Adipocyte (in vitro differentiated cells): Measurements from ENCODE around the gene GREM2.

Source experiments
- DNase-seq: peaks from one replicate; pipeline ENCODE4 v3.0.0-alpha.2; 2015; ENCODE audit warnings: low read depth
- H3K27me3 ChIP-seq: replicated peaks from 2 replicates; pipeline ENCODE4 v1.7.0; 2013; ENCODE audit warnings: mild to moderate bottlenecking, low read length, moderate library complexity; ENCODE audit not compliant: control insufficient read depth, insufficient read depth
- H3K36me3 ChIP-seq: 2 replicates; pipeline ENCODE4 v1.7.0; 2013; ENCODE audit warnings: low read length, mild to moderate bottlenecking, moderate library complexity; ENCODE audit not compliant: control insufficient read depth, insufficient read depth, severe bottlenecking
- H3K4me1 ChIP-seq: 2 replicates; pipeline ENCODE4 v1.7.0; 2013; ENCODE audit warnings: mild to moderate bottlenecking, low read length, moderate library complexity; ENCODE audit not compliant: control insufficient read depth, insufficient read depth
- H3K4me3 ChIP-seq: 2 replicates; pipeline ENCODE4 v1.7.0; 2013; ENCODE audit warnings: mild to moderate bottlenecking, low read length, moderate library complexity
- H3K9ac ChIP-seq: 2 replicates; pipeline ENCODE4 v1.7.0; 2013; ENCODE audit warnings: mild to moderate bottlenecking, low read length, moderate library complexity
- H3K9me3 ChIP-seq: 2 replicates; pipeline ENCODE4 v1.7.0; 2013; ENCODE audit warnings: mild to moderate bottlenecking, low read length, moderate library complexity; ENCODE audit not compliant: control insufficient read depth

Gene GREM2

DNA sequence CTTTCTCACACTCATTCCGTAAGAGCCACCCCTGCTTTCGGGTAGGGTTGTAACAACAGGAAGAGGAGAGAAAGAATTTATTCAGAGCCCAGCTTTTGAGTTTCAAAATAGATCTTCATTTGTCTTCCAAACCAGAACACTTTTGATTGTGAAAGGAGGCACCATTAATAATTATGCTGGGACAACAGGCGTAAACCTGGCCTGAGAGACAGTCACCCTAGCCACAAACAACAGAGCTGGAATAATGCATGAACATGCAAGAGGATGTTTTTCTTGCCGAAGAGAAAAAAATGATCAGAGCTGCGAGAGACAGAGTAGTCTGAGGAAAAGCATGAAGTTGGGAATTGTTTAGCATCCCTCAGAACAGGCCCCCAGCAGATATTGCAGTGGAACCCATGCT, 18.5 kb upstream of the GREM2 start:
- Histone ChIP-seq H3K9me3 (peaks cover 4% of the 10 kb centered on the region), H3K9ac (no peak overlapping the region), H3K27me3 (no peaks in the 10 kb centered on the region), H3K36me3 (no peaks in the 10 kb centered on the region), H3K4me1 (no peaks in the 10 kb centered on the region), H3K4me3 (no peak overlapping the region)
- no peak for DNase-seq

DNA sequence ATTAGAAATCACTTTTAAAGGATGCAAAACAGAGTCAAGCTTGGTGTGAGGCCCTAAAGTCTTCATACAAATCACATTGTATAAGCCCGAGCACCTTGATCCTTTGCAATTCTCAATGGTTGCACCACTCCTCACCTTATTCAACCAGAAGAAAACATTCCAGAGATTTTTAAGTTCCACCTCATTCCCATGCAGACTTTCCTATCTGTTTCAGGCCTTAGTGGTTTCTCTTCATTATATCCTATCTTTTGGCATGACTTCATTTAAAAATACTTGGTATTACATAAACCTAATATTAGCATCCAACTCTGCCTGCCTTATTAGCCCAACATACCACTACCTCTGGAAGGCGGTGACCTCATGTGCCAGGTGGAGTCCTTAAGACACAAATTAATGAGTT, 9.3 kb upstream of the GREM2 start:
- Histone ChIP-seq H3K9ac (no peak overlapping the region), H3K27me3 (no peaks in the 10 kb centered on the region), H3K36me3 (no peaks in the 10 kb centered on the region), H3K4me3 (no peak overlapping the region), H3K4me1 (no peaks in the 10 kb centered on the region), H3K9me3 (no peaks in the 10 kb centered on the region)
- DNase-seq, result no peak

DNA sequence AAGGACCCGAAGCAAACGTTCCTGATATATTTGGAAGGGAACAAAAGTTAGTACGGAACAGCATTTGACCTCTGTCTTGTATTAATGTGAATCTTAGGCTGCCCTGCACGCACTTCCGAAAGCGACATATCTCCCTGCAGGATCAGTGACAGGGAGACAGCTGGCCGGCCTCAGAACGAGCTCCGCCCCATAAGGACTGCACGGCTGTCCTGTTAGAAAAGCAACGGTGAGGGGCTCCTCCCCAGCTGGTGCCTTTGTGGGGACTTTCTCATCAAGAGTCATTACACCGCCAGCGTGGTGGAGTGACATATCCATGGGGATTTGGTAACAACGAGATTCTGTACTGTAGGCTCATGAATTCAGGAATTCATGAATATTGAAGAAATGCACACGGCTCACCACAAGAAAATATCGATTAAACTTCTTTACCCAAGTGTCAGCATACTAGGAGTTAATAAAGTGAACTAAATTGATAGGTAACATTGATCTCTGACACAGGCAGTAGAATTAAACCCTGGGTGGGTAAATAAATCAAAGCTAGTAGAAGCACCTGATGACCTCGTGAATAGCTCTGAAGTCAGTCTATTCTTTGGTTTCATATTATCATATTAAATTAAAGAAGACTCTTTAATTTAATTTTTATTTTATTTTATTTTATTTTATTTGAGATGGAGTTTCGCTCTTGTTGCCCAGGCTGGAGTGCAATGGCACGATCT, 8.1 kb upstream of the GREM2 start:
- no peak overlapping the region for H3K9ac ChIP-seq
- no peaks in the 10 kb centered on the region for H3K36me3 ChIP-seq
- no peaks in the 10 kb centered on the region for H3K27me3 ChIP-seq
- DNase-seq, result no peak
- no peaks in the 10 kb centered on the region for H3K9me3 ChIP-seq
- H3K4me1 ChIP-seq, result no peaks in the 10 kb centered on the region
- peak overlapping the region; percentile 25 for H3K4me3 ChIP-seq

DNA sequence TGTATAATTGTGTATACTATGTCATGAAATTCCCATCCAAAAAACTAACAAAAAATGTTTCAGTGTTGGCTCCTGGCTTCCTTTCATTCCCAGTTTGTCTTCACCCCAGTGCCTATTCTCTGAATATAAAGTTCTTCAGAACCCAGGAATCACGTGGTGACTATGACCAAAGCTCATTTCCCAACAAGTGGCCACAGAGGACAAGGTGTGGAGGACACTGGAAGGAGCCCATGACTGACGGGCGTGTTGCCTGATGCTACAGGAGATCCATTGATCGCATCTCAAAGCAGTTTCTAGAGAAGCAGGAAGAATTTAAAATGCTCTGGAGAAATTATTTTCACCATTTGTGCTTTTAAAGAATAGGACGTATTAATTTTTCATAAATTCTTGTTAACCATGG, 7.4 kb upstream of the GREM2 start:
- Histone ChIP-seq H3K4me1 (no peaks in the 10 kb centered on the region), H3K4me3 (no peak overlapping the region), H3K9ac (no peak overlapping the region), H3K9me3 (no peaks in the 10 kb centered on the region), H3K36me3 (no peaks in the 10 kb centered on the region), H3K27me3 (no peaks in the 10 kb centered on the region)
- DNase-seq, result no peak

DNA sequence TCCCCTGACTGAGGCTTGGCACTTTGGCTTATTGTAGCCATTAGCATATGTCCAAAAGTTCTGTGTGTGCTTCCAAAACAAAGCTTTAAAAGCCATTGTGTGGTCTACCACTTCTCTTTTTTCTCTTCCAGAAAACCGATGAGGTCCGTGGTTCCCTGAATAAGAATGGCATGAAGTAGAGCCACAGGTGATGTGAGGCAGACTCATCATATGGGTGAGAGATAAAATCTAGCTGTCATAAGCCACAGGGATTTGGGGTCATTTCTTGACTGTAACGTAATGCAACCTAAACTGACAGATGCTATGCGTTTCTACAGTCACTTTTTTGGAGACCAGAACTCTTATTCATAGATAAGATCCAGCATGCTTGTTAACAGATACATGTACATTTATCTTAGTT, 7.0 kb upstream of the GREM2 start:
- H3K27me3 ChIP-seq, result no peaks in the 10 kb centered on the region
- no peak for DNase-seq
- H3K9ac ChIP-seq, result no peak overlapping the region
- H3K4me3 ChIP-seq, result no peak overlapping the region
- H3K9me3 ChIP-seq, result no peaks in the 10 kb centered on the region
- H3K36me3 ChIP-seq, result no peaks in the 10 kb centered on the region
- no peaks in the 10 kb centered on the region for H3K4me1 ChIP-seq

DNA sequence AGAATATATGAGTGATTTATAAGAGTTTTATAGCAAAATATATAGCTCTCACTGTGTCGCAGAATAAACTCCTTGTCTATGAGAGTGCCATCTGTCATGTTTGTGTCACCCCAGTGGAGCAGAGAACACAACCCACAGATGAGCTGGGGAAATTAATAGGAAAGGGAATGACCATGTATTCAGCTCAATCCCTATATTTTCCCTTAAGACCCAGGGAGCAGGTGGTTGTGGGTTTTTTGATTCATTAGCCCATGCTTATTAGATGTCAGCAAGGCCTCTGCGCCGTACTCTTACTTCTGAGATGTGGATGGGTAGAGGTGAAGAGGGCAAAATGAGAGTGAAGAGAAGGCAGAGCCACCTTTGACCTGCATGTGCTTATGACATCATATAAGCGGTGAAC, 4.1 kb upstream of the GREM2 start:
- DNase-seq, result no peak
- Histone ChIP-seq H3K4me1 (peaks cover 9% of the 10 kb centered on the region), H3K36me3 (no peaks in the 10 kb centered on the region), H3K9me3 (no peaks in the 10 kb centered on the region), H3K9ac (no peak overlapping the region), H3K4me3 (no peak overlapping the region), H3K27me3 (no peaks in the 10 kb centered on the region)

DNA sequence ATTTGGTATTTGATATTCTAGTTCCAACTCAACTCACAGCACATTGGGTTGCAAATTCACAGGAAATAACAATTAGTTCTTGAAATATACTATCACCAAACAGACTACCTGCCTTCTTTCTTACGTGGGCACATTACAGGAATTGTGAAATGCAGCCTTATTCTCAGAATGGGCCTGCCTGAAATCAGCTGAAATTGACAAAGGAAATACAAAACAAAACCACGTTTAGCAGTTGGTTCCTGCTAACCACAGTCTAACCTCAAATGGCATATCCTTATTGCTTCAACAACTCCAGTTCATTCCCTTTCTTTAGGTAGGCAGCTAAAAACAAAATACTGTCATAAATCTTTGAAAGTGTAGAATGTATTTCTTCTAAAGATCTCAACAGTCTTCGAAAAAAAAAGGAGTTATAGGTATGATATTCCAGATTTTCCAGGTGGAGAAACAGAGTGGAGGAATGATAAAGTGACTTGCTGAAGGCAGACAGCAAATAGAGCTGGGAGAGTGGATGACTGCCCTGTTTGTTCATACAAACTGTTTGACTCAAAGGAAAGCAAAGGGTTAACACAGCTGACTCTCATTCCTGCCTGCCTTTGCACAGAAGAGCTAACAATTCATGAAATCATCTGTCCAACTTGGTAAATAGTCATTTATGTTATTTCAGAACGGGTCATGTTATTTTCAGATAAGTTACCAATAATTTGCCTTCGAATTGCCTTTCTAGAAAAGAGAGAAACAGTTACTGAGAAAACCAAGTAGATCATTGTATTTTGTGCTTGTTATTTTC, 1.6 kb upstream of the GREM2 start:
- Histone ChIP-seq H3K4me3 (no peak overlapping the region), H3K4me1 (peaks cover 17% of the 10 kb centered on the region), H3K36me3 (no peaks in the 10 kb centered on the region), H3K27me3 (no peaks in the 10 kb centered on the region), H3K9ac (no peak overlapping the region), H3K9me3 (no peaks in the 10 kb centered on the region)
- DNase-seq, result no peak

DNA sequence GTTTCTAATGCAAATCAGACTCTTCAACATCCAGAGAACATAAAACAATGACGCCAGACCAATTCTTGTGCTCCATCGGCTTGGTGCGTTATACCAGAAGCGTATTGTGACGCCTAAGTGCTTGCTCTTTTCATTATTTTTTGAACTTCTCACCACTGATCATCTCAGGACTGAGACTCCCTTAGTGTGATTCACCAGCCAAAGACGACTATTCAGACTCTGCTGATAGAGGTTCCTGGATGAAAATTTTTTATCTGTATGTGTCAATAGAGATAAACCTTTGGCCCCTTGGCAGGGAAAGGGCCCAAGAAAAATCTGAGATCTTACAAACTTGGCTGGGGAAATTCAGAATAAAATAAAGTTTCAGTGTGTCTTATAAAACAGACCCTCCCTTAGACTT, 856 bp upstream of the GREM2 start:
- H3K9ac ChIP-seq, result peak overlapping the region; percentile 87
- peak overlapping the region; percentile 99 for H3K4me3 ChIP-seq
- no peaks in the 10 kb centered on the region for H3K9me3 ChIP-seq
- H3K4me1 ChIP-seq, result peaks cover 17% of the 10 kb centered on the region
- no peaks in the 10 kb centered on the region for H3K27me3 ChIP-seq
- no peak for DNase-seq
- no peaks in the 10 kb centered on the region for H3K36me3 ChIP-seq

DNA sequence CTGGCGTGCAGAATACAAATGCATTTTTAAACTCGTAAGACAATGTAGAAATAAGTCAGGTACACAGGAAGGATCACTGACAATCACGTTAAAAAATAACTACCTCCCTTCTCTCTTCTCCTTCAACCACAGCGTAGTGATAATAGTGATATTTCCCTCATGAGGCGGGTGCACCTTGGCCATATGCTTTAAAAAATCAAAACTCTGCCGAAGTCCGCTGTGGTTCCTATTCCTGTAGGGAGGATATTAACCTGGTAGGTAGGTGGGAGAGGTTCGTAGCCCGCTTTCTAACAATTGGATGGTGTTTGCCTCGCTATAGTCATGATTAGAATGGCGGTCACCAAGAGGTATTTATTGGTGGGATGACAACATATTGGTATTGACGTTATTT, 732 bp downstream of the GREM2 start:
- Histone ChIP-seq H3K9me3 (no peaks in the 10 kb centered on the region), H3K4me1 (peaks cover 17% of the 10 kb centered on the region), H3K4me3 (peak overlapping the region; percentile 99), H3K36me3 (no peaks in the 10 kb centered on the region), H3K9ac (peak overlapping the region; percentile 87), H3K27me3 (no peaks in the 10 kb centered on the region)
- DNase-seq, result no peak

DNA sequence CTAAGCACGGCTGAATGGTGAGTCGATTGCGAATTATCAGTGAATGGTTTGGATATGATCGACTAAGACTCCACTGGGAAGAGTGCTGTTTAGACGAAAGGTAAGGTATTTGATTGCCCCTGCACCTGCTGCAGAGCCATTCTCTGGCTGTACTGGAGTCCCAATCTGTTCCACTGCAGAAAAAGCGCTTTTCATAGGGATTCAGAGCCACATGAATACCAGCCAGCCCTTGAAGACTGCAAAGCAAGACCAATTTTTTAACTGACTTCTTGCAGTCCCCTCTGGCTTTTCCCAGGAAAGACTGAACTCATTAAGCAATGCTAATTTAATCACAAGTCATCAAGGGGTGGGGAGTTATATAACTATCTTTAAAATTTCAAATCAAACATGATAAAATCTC, 1.3 kb downstream of the GREM2 start:
- H3K27me3 ChIP-seq, result no peaks in the 10 kb centered on the region
- DNase-seq, result peak; percentile 14
- no peaks in the 10 kb centered on the region for H3K36me3 ChIP-seq
- no peaks in the 10 kb centered on the region for H3K9me3 ChIP-seq
- H3K4me1 ChIP-seq, result peaks cover 17% of the 10 kb centered on the region
- peak overlapping the region; percentile 99 for H3K4me3 ChIP-seq
- H3K9ac ChIP-seq, result no peak overlapping the region

DNA sequence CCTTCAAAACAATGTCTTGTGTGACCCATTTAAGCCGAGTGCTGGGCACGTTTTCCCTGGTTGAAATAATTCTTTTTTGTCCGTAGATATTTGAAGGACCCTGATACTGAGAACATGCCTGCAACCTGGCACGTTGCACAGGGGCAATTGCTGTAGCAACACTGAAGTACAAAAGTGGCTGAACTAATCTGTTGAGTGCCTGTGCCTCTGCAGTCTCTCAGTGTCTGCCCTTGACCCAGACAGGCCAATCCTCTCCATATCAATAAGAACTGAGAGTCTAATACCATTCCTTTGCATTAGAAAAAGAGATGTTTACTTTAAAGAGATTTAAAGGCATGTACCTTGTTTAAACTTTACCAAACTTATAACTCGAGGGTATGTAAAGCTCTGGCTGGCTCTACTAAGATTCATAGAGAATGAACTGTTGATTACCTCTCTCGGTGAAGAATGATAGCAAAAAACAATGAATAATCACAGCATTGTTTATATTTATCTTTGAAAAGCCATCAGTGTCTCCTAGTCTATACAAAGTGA, 2.4 kb downstream of the GREM2 start:
- Histone ChIP-seq H3K27me3 (no peaks in the 10 kb centered on the region), H3K4me1 (peaks cover 17% of the 10 kb centered on the region), H3K4me3 (no peak overlapping the region), H3K36me3 (no peaks in the 10 kb centered on the region), H3K9ac (no peak overlapping the region), H3K9me3 (no peaks in the 10 kb centered on the region)
- DNase-seq, result no peak
